IPS-15b (cell line): ENCODE results near the gene COQ10A.

Experiments used
- H3K27me3 ChIP-seq: one replicate; pipeline ENCODE4 v1.6.1; 2013; ENCODE audit warnings: low read length; ENCODE audit not compliant: control insufficient read depth, insufficient read depth
- H3K36me3 ChIP-seq: one replicate; pipeline ENCODE4 v1.6.1; 2013; ENCODE audit warnings: low read length; ENCODE audit not compliant: control insufficient read depth, insufficient read depth
- H3K4me1 ChIP-seq: one replicate; pipeline ENCODE4 v1.6.1; 2013; ENCODE audit warnings: mild to moderate bottlenecking, low read length; ENCODE audit not compliant: control insufficient read depth, insufficient read depth
- H3K4me3 ChIP-seq: one replicate; pipeline ENCODE4 v1.5.1; 2013; ENCODE audit warnings: low read depth, low read length
- H3K9ac ChIP-seq: one replicate; pipeline ENCODE4 v1.6.1; 2013; ENCODE audit warnings: low read depth, mild to moderate bottlenecking, low read length
- H3K9me3 ChIP-seq: one replicate; pipeline ENCODE4 v1.6.1; 2013; ENCODE audit warnings: mild to moderate bottlenecking, low read length; ENCODE audit not compliant: control insufficient read depth, insufficient read depth

The COQ10A gene

GRCh38 chr12:56230432-56231183 is 36.1 kb upstream of the COQ10A start:
- no peaks in the 10 kb centered on the region for H3K36me3 ChIP-seq
- H3K9me3 ChIP-seq, result no peaks in the 10 kb centered on the region
- no peak overlapping the region for H3K9ac ChIP-seq
- no peak overlapping the region for H3K4me3 ChIP-seq
- no peaks in the 10 kb centered on the region for H3K27me3 ChIP-seq
- H3K4me1 ChIP-seq, result peaks cover 2% of the 10 kb centered on the region

GRCh38 chr12:56231184-56231582 is 35.6 kb upstream of the COQ10A start:
- Histone ChIP-seq H3K4me1 (peaks cover 2% of the 10 kb centered on the region), H3K4me3 (no peak overlapping the region), H3K36me3 (no peaks in the 10 kb centered on the region), H3K9ac (no peak overlapping the region), H3K9me3 (no peaks in the 10 kb centered on the region), H3K27me3 (no peaks in the 10 kb centered on the region)

- peaks cover 2% of the 10 kb centered on the region for H3K4me1 ChIP-seq
- no peak overlapping the region for H3K9ac ChIP-seq
- H3K4me3 ChIP-seq, result no peak overlapping the region
- no peaks in the 10 kb centered on the region for H3K9me3 ChIP-seq
- peaks cover 10% of the 10 kb centered on the region for H3K36me3 ChIP-seq
- H3K27me3 ChIP-seq, result no peaks in the 10 kb centered on the region
These were observed 31.9 kb upstream of the COQ10A start for GRCh38 chr12:56234746-56235436.

DNA sequence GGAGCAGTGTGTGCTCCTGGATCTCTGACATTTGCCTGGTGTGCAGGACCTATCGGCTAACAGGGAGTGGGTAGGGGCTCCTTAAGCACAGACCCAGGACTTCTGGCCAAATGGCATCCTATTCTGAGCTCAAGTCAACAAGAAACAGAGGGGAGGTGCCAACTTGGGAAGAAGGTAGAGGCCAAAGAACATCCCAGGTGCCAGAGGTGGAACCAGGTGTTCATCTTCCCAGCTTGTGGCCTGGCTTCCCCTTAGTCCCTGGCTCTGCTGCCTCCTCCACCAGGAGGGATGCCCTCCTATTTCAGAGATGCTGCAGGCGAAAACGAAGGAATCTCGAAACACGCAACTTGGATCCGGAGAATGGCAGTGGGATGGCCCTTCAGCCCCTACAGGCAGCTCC is 30.7 kb upstream of the COQ10A start:
- no peak overlapping the region for H3K9ac ChIP-seq

GRCh38 chr12:56236985-56237384 is 29.8 kb upstream of the COQ10A start:
- Histone ChIP-seq H3K9ac (no peak overlapping the region), H3K27me3 (no peaks in the 10 kb centered on the region), H3K36me3 (peaks cover 16% of the 10 kb centered on the region), H3K4me3 (no peak overlapping the region), H3K9me3 (no peaks in the 10 kb centered on the region), H3K4me1 (no peaks in the 10 kb centered on the region)

More for the DNA sequence above, 30.7 kb upstream of the COQ10A start:
- H3K9me3 ChIP-seq, result no peaks in the 10 kb centered on the region
- no peak overlapping the region for H3K4me3 ChIP-seq
- H3K4me1 ChIP-seq, result no peaks in the 10 kb centered on the region
- H3K27me3 ChIP-seq, result no peaks in the 10 kb centered on the region
- H3K36me3 ChIP-seq, result peaks cover 10% of the 10 kb centered on the region

DNA sequence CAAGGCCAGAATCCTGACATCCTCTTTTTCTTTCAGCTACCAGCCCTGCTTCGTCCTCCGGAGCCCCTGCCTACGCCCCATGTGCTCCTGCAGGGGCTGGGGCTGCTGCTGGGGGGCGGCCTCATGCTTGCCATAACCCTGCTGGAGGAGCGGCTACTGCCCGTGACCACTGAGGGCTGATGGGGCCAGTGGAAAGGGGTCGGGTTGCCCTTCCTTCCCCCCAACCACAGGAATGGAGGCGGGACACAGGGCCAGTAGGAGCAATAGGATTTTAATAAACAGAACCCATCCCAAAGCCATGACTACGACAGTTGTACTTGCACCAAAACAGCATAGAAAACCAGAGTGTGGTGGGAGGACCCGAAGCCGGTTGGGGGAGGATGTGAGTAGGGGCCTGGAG is 29.2 kb upstream of the COQ10A start:
- H3K4me1 ChIP-seq, result no peaks in the 10 kb centered on the region
- H3K27me3 ChIP-seq, result no peaks in the 10 kb centered on the region
- H3K9me3 ChIP-seq, result no peaks in the 10 kb centered on the region
- no peak overlapping the region for H3K9ac ChIP-seq
- no peak overlapping the region for H3K4me3 ChIP-seq
- peaks cover 18% of the 10 kb centered on the region for H3K36me3 ChIP-seq

DNA sequence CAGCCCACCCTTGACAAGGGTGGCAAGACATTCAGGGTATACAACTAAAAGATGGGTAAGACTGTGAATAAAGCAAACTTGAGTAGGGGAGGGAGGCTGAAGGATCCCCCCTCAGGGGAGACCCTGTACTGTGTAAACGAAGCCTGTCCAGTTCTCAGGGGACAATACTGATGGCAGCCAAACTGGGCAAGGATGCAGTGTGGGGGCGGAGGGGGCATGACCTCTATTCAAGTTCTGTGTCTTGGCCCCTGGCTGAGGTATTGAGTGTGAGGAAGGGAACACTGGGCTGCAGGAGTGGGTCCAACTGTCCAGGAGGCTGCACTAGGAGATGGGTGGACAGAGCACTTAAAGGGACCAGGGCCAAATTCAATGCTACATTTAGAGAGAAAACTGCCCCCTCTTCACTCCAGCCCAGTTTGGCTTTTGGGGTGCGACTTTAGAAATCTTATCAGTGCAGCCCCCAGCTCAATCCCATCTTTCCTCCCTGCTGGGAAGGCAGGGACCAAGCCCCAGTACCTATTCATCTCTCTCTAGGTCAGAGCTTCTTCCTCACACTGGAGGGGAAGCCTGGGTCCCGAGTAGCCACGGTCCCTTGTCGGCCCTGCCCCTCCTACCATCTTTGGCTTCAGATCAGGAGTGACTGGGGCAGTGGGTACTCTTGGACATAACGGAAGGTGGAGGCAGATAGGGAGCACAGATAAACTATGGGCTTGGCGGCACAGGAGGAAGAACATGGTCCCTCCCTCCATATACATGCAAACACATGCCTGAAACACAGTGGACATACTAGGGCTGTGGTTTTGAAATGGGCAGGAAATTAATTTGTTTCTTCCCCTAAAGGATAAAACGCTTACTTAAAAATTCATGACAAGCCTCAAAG is 25.1 kb upstream of the COQ10A start:
- no peaks in the 10 kb centered on the region for H3K27me3 ChIP-seq
- no peak overlapping the region for H3K4me3 ChIP-seq
- H3K9ac ChIP-seq, result no peak overlapping the region
- peaks cover 45% of the 10 kb centered on the region for H3K36me3 ChIP-seq
- no peaks in the 10 kb centered on the region for H3K9me3 ChIP-seq
- H3K4me1 ChIP-seq, result no peaks in the 10 kb centered on the region

- H3K9me3 ChIP-seq, result no peaks in the 10 kb centered on the region
- H3K36me3 ChIP-seq, result peaks cover 51% of the 10 kb centered on the region
- H3K27me3 ChIP-seq, result no peaks in the 10 kb centered on the region
- H3K4me1 ChIP-seq, result no peaks in the 10 kb centered on the region
- H3K9ac ChIP-seq, result no peak overlapping the region
- no peak overlapping the region for H3K4me3 ChIP-seq
These were observed 23.8 kb upstream of the COQ10A start for GRCh38 chr12:56242986-56243385.

GRCh38 chr12:56243731-56244181 is 23.0 kb upstream of the COQ10A start:
- no peaks in the 10 kb centered on the region for H3K4me1 ChIP-seq
- peaks cover 58% of the 10 kb centered on the region for H3K36me3 ChIP-seq
- H3K4me3 ChIP-seq, result no peak overlapping the region
- no peak overlapping the region for H3K9ac ChIP-seq
- no peaks in the 10 kb centered on the region for H3K27me3 ChIP-seq
- no peaks in the 10 kb centered on the region for H3K9me3 ChIP-seq

DNA sequence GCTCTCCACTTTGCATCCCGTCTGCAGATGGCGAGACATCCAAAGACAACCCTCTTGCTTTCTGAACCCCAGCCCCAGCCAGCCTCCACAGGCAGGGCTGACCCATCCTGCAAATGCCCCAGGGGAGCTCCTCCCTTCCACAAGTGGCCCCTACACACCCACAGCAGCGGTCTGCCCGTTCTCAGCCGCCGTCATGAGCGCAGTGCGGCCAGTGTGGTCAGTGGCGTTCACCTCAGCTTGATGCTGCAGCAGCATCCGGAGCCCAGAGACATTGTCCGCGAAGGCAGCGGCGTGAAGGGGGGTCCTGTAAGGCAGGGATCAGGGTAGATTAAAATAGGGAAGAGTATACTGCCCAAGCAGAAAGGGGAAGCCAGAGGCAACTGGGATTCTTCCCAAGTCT is 22.2 kb upstream of the COQ10A start:
- H3K9ac ChIP-seq, result no peak overlapping the region
- no peaks in the 10 kb centered on the region for H3K27me3 ChIP-seq
- no peaks in the 10 kb centered on the region for H3K4me1 ChIP-seq
- peaks cover 61% of the 10 kb centered on the region for H3K36me3 ChIP-seq
- H3K9me3 ChIP-seq, result no peaks in the 10 kb centered on the region
- H3K4me3 ChIP-seq, result no peak overlapping the region

DNA sequence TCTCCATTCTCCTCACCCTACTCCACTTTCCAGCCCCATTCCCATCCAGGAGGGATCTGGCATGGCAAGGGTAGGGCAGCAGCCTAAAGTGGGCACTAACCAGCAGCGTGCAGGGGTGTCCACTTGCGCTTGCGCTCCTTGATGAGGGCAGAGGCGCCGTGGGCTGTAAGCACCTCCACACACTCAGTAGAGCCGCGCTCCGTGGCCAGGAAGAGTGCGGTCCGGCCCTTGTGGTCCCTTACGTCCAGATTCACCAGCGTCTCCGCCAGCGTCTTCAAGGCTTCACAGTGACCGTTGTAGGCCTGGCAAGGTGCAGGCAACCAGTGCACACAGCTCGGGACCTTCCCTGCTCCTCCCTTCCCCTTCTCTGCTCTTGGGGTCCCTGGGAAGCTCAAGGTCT is 18.8 kb upstream of the COQ10A start:
- H3K9me3 ChIP-seq, result no peaks in the 10 kb centered on the region
- H3K27me3 ChIP-seq, result no peaks in the 10 kb centered on the region
- peaks cover 66% of the 10 kb centered on the region for H3K36me3 ChIP-seq
- H3K4me3 ChIP-seq, result no peak overlapping the region
- no peak overlapping the region for H3K9ac ChIP-seq
- no peaks in the 10 kb centered on the region for H3K4me1 ChIP-seq
